Left cardiac atrium (tissue), 4 donors: ENCODE measurements around the gene ANO3. TPM values are rescaled to one million over a fixed set of nuclear protein-coding genes. Genes with fewer than 3 reads are reported as not detected.

Experiments
- ATAC-seq, 2 donors: fragments of 200-7000 bp; cut with Tn5 transposase; one replicate each; pipeline ENCODE4 v1.9.1; 2020; ENCODE audit warnings: mild to moderate bottlenecking in 2 of 2, moderate library complexity in 2 of 2
- DNase-seq: peaks from one replicate; pipeline ENCODE4 v3.0.0-alpha.2; 2020
- intact Hi-C, 2 donors: fragments of 100-400 bp; cut with DNase I; formaldehyde crosslinking; loops; one replicate each; pipeline versions ENCODE4 v1.14.1 to v1.15.1; 2022 to 2023
- total RNA-seq, 2 donors: library from RNA; stranded (reverse); fragmentation: NEBNext Ultra II Directional; extraction: Animal tissue kit (Norgen Biotek cat#: 25700); gene quantifications; one replicate each; pipeline ENCODE4 v1.2.1, GENCODE V29; 2021
- donor health status: DM: no; HTN: yes; CAD: no.
- donor health status: DM: no; HTN: yes; CAD: no; lungs with severe emphysema.
- donor health status: DM: yes; HTN: yes; CAD: no.
- donor health status: Dilated cardiomyopathy.

The ANO3 gene
- total RNA-seq, 2 donors from 2014 or later, result 0.53 to 0.73 TPM

- intact Hi-C loops, result no loop called here
- DNase-seq, result no peak
- no peak for ATAC-seq
Observed at GRCh38 chr11:26348776-26349175, 16.8 kb downstream of the ANO3 start.

- no peak for ATAC-seq
- intact Hi-C loops, result no loop called here
- no peak for DNase-seq
Observed at GRCh38 chr11:26350002-26350401, 18.1 kb downstream of the ANO3 start.

GRCh38 chr11:26353010-26353409, 21.1 kb downstream of the ANO3 start:
- no peak for DNase-seq
- intact Hi-C loops, result no loop called here
- ATAC-seq, result no peak

GRCh38 chr11:26359055-26359454, 27.1 kb downstream of the ANO3 start:
- no peak for ATAC-seq
- DNase-seq, result no peak
- intact Hi-C loops, result no loop called here

- intact Hi-C loops, result no loop called here
- no peak for ATAC-seq
- no peak for DNase-seq
Observed at GRCh38 chr11:26365284-26365683, 33.4 kb downstream of the ANO3 start.

DNA sequence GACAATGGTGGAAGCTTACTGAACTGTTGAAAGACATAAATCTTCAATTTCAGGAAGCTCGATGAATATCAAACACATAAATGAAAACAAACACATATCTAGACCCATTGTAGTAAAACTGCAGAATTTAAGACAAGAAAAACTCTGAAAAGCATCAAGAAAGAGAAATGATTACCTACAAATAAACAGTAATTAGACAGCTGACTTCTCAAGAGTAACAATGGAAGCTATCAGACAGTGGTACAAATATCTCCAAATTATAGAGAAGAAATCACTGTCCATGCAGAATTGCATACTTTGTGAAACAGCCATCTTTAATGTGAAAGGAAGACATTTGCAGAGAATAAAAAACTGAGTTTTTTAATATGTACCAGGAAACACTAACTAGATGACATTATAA, 45.7 kb downstream of the ANO3 start:
- DNase-seq (no peak), ATAC-seq (no peak)
- intact Hi-C loops, result no loop called here

DNA sequence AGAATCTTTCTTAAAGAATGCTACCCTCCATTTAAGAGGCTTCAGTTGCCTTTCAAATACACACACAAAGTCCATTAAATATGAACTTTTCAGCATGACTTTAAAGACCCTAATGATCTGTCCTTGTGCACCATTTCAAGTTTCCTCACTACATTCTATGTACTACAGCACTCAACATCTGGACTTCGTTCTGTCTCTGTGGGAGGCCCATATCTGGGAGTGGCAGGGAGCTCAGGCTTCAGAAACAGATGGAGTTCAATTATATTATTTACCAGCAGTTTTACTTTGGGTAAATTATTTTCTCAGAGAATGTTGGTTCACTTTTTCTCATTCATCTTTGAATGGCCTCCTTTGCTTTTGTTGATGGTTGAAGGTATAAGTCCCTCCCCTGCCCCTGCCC, 67.4 kb downstream of the ANO3 start:
- intact Hi-C loops, result no loop called here
- DNase-seq (no peak), ATAC-seq (no peak)

GRCh38 chr11:26410706-26411366, 78.9 kb downstream of the ANO3 start:
- no peak for DNase-seq
- intact Hi-C loops, result no loop called here
- no peak for ATAC-seq

GRCh38 chr11:26412955-26413354, 81.0 kb downstream of the ANO3 start:
- intact Hi-C loops, result no loop called here
- DNase-seq, result no peak
- ATAC-seq, result no peak

- intact Hi-C loops, result no loop called here
- ATAC-seq (no peak), DNase-seq (no peak)
Observed at GRCh38 chr11:26418386-26418912, 86.5 kb downstream of the ANO3 start.

GRCh38 chr11:26420331-26420730, 88.4 kb downstream of the ANO3 start:
- ATAC-seq, result no peak
- intact Hi-C loops, result no loop called here

GRCh38 chr11:26424255-26424654, 92.3 kb downstream of the ANO3 start:
- intact Hi-C loops, result no loop called here
- no peak for DNase-seq
- ATAC-seq, result no peak

More at GRCh38 chr11:26420331-26420730, 88.4 kb downstream of the ANO3 start:
- no peak for DNase-seq

- no peak for ATAC-seq
- intact Hi-C loops, result no loop called here
- no peak for DNase-seq
Observed at GRCh38 chr11:26439854-26440253, 107.9 kb downstream of the ANO3 start.

DNA sequence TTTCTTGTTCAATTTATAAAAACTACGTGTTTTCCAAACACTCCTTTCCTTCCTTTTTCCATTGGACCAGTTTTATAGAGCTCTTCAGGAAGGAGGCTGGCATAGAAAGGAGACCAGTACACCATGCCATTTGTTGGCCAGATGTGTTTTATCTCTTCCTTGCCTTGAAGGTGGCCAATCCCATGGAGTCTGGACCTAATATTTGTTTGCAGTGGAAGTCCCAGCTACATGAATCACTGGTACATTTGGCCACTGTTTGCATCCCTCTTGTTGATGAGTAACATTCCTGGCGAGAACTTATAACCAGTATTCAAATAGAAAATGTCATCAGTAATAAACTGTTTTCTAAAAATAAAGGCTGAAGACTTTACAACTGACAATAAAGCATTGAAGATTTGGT, 110.2 kb downstream of the ANO3 start:
- intact Hi-C loops, result no loop called here
- DNase-seq (no peak), ATAC-seq (no peak)

DNA sequence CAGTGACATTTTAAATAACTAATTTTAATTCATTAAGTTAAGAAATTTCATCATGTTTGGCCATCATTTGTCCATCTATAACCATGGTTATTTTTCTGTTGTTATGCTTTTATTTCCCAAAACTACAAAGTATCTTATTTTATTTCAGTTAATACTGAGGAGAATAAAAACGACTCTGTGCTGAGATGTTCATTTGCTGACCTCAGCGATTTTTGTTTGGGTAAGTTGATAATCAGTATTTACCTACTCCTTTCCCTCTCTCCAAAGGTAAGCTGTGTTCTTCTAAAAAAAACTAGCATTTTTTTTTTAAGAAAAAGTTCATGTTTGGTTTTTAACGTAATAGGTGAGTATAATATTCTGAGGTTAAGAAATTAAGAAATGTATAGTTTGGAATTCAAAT, 111.7 kb downstream of the ANO3 start:
- intact Hi-C loops, result no loop called here
- no peak for DNase-seq
- no peak for ATAC-seq

DNA sequence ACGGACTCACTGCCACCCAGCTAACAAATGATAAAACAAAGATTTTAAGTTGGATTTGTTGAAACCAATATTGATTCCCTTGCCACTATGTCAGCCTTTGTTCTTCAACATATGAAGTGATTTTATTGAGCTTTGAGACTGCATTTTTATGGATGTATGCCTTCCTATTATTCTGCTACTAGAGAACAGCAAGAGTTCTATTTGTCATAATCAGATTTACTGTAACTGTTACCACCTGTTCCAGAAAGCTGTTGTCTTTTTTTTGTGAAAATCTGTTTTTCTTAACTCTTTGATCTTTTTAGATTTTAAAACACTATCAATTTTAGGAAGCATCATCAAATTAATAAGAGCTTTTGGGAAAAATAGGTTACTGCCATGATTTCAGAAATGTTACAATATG, 125.7 kb downstream of the ANO3 start:
- ATAC-seq, result no peak
- no peak for DNase-seq
- intact Hi-C loops, result no loop called here

DNA sequence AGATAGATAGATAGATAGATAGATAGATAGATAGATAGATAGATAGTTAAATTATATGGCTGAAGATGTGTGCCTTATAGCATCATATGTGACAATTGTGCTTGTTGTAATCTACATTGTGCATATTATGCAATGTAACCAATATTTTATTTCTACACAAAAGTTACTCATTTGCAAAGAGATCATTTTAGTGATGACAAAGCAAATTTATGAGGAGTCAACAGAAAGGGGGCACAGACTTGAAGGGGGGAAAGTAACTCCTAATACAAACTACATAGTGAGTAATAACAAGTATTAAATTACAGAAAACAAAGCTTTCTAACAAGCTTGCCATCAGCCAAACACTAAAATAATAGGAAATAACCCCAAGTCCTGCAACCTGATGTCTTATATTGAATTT, 133.3 kb downstream of the ANO3 start:
- intact Hi-C loops, result no loop called here
- ATAC-seq (no peak), DNase-seq (no peak)

DNA sequence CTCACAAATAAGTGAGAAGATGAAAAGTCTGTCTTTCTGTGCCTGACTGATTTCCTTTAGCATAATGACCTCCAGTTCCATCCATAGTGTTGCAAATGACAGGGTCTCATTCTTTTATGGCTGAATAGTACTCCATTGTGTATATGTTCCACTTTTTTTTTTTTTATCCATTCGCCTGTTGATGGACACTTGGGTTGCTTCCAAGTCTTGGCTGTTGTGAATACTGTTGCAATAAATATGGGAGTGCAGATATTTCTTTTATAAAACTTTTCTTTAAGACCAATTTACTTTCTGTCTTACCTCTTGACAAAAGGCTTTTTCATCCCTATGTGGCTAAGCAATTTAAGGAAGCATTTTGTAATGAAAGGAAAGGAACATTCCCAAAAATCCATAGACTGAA, 135.6 kb downstream of the ANO3 start:
- intact Hi-C loops, result no loop called here
- ATAC-seq (no peak), DNase-seq (no peak)

DNA sequence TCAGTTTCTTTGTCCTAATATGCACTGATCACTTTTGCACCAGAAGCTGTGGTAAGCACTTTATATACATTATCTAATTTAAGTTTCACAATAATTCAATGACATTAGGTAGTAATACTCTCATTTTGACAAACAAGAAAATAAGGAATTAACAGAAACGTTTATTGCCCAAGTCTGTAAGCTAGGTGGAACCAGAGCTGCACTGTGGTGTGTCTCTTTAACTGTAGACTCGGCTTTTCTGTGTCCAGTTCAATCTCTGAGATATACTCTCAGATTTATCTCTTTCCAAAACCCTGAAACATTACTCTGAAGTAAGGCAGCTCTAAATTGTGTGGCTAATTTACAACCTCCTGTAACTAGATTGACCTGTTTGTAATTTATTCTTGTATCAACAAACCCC, 139.1 kb downstream of the ANO3 start:
- intact Hi-C loops, result no loop called here
- DNase-seq (no peak), ATAC-seq (no peak)

DNA sequence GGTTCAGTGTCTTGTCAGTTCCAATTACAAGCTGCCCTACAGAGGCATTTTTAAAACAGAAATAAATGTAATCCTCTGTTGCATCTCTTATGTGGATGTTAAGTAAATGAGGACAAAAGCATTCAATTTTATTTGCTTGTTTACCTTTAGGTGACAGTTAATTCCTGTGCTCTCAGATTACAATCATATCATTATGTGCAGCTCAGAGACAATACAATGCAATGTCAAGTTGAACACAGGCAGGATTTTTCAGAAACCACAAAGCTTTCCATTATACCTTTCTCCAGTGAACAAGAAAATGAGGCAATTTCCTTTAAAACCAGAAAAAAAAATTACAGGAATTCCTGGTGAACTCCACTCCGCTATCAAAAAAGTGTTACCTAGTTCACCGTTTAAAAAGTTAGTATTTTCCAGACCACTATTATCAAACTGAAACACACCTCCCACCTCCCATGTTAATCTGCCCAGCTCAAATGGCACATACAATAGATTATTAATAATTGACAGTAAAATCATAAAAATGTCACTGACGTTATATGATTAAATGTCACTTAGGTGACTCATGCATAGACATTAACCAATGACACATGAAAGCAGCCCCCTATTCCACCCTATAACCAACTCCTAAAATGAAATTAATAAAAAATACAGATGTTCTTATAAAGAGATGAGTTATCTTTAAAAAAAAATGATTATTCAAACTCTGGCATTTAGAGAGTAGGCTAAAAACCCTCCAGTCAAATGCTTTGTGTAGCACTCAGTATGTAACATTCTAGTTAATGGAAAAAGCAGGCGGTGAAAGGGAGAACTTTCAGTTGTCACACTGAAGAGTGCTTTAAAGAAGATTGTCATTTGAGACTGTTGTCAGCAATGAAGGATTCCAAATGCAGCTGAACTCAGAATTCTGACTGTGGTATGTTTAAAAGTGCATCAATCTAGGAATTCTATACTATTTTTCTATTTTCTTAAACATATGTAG, 141.6 kb downstream of the ANO3 start:
- DNase-seq (no peak), ATAC-seq (no peak)
- intact Hi-C loops, result no loop called here
